Brain microvascular endothelial cell (primary cell): ENCODE results near the gene OR2J2.
"Not testable (repeated sequence)": the region's sequence is repeated elsewhere in the genome, so short reads cannot be mapped to it uniquely, and the experiment has no call there.

Experiments
- DNase-seq: peaks from one replicate; pipeline ENCODE4 v3.0.0-alpha.2; 2020
- H3K27ac ChIP-seq: fragments of 250-450 bp; sonication (Bioruptor Pico); 2 replicates; pipeline ENCODE4 v1.5.1; 2020; ENCODE audit warnings: mild to moderate bottlenecking, moderate library complexity
- H3K27me3 ChIP-seq: fragments of 250-450 bp; sonication (Bioruptor Pico); replicated peaks from 2 replicates; pipeline ENCODE4 v1.5.1; 2020; ENCODE audit warnings: mild to moderate bottlenecking
- H3K36me3 ChIP-seq: fragments of 250-450 bp; sonication (Bioruptor Pico); replicated peaks from 2 replicates; pipeline ENCODE4 v1.5.1; 2020; ENCODE audit warnings: mild to moderate bottlenecking
- H3K4me3 ChIP-seq: 2 replicates; pipeline ENCODE4 v1.5.1; 2011; ENCODE audit warnings: low read depth, mild to moderate bottlenecking, control low read depth, low read length, moderate library complexity
- in situ Hi-C: cut with HindIII; loops from 2 replicates; pipeline ENCODE4 v1.10.0; 2017; ENCODE audit warnings: low sequenced_read_pairs, low pct_ligation_motif_present
- TF ChIP-seq, protein P1 (sequence below): IDR thresholded peaks from 2 replicates; pipeline ENCODE4 v1.5.1; 2011; ENCODE audit warnings: low read depth, mild to moderate bottlenecking, moderate library complexity, low read length, control low read depth, inconsistent platforms; ENCODE audit errors: missing control alignments

Gene OR2J2

DNA sequence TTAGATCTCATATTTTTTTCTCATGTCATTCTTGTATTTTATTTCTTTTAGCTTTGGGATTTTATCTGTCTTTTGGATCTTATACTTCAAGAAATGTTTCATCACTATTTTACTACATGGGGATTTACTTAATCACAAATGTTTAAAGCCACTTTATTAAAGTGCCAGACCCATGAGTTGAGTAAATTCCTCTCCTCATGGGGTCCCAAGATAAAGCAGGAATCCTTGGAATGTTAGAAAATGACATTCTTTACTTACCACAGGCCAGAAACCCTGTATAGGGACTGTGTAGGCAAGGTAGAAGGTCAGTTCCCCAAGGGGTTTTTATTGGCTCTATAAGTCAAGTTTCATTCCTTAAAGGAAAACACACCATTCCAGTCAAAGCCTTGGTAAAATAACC lies 28.4 kb upstream of the OR2J2 start:
- Histone ChIP-seq H3K36me3 (no peaks in the 10 kb centered on the region), H3K27ac (no peak overlapping the region), H3K4me3 (no peak overlapping the region), H3K27me3 (no peaks in the 10 kb centered on the region)
- TF ChIP-seq, protein P1, sequence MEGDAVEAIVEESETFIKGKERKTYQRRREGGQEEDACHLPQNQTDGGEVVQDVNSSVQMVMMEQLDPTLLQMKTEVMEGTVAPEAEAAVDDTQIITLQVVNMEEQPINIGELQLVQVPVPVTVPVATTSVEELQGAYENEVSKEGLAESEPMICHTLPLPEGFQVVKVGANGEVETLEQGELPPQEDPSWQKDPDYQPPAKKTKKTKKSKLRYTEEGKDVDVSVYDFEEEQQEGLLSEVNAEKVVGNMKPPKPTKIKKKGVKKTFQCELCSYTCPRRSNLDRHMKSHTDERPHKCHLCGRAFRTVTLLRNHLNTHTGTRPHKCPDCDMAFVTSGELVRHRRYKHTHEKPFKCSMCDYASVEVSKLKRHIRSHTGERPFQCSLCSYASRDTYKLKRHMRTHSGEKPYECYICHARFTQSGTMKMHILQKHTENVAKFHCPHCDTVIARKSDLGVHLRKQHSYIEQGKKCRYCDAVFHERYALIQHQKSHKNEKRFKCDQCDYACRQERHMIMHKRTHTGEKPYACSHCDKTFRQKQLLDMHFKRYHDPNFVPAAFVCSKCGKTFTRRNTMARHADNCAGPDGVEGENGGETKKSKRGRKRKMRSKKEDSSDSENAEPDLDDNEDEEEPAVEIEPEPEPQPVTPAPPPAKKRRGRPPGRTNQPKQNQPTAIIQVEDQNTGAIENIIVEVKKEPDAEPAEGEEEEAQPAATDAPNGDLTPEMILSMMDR, result no peak
- no peak for DNase-seq
- in situ Hi-C loops, result no loop called here

DNA sequence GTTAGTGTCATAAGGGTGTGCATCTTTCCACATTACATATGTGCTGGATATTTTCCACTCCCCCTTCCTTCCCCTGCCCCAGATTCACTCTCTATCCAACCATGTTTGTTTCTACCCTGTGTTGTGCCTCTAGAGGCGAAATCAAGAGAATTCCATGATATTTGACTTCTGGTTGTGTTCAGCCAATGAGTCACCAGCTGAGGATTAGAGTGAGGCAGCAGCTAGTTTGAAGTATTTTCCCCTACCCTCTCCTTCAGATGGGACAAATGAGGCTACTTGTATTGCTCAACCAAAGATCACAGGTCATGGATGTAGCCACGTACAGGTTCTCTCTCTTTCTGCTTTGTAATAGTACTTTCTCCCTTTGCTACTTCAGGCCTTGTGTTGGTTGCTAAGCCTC lies 24.5 kb upstream of the OR2J2 start:
- DNase-seq, result no peak
- in situ Hi-C loops, result no loop called here

DNA sequence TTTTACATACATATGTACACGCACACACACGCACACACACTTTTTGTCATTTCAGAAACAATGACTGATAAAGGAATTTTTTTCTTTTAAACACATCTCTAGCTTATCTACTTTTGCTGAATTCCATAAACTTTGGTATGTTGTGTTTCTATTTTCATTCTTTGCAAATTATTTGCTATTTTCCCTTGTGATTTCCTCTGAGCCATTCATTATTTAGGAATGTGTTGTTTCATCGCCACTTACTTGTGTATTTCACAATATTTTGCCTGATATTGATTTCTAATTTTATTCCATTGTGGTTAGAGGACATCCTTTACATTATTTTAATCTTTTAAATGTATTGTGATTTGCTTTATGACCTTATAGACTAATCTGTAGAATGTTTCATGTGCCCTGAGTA lies 23.6 kb upstream of the OR2J2 start:
- Histone ChIP-seq H3K4me3 (no peak overlapping the region), H3K27me3 (no peaks in the 10 kb centered on the region), H3K27ac (no peak overlapping the region), H3K36me3 (no peaks in the 10 kb centered on the region)
- no peak for DNase-seq
- in situ Hi-C loops, result no loop called here
- TF ChIP-seq, protein P1, result no peak

More for the DNA sequence above, 24.5 kb upstream of the OR2J2 start:
- no peaks in the 10 kb centered on the region for H3K27me3 ChIP-seq
- no peak overlapping the region for H3K27ac ChIP-seq
- TF ChIP-seq, protein P1, result no peak
- no peaks in the 10 kb centered on the region for H3K36me3 ChIP-seq
- no peak overlapping the region for H3K4me3 ChIP-seq

DNA sequence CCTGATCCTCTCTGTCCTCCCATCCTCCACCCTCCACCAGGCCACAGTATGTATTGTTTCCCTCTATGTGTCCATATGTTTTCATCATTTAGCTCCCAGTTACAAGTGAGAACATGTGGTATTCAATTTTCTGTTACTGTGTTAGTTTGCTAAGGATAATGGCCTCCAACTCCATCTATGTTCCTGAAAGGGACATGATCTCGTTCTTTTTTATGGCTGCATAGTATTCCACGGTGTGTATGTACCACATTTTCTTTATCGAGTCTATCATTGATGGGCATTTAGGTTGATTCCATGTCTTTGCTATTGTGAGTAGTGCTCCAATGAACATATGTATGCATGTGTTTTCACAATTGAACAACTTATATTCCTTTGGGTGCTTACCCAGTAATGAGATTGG lies 21.3 kb upstream of the OR2J2 start:
- H3K36me3 ChIP-seq, H3K27ac ChIP-seq, H3K27me3 ChIP-seq, in situ Hi-C loops, H3K4me3 ChIP-seq, DNase-seq: not testable (repeated sequence)

DNA sequence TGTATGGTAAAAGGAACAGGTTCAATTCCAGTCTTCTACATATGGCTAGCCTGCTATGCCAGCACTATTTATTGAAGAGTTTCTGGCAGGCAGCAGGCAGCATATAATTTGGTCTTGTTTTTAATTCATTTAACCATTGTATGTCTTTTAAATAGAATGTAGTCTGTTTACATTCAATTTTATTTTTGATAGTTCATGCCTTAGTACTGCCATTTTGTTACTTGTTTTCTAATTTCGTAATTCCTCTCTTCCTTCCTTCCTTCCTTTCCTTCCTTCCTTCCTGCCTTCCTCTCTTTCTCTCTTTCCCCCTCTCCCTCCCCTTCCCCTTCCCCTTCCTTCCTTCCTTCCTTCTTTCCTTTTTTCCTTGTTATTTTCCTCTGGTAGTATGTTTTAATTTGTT lies 17.6 kb upstream of the OR2J2 start:
- Histone ChIP-seq H3K4me3 (no peak overlapping the region), H3K27ac (no peak overlapping the region), H3K36me3 (no peaks in the 10 kb centered on the region), H3K27me3 (no peaks in the 10 kb centered on the region)
- no peak for DNase-seq
- in situ Hi-C loops, result no loop called here
- TF ChIP-seq, protein P1, result no peak

DNA sequence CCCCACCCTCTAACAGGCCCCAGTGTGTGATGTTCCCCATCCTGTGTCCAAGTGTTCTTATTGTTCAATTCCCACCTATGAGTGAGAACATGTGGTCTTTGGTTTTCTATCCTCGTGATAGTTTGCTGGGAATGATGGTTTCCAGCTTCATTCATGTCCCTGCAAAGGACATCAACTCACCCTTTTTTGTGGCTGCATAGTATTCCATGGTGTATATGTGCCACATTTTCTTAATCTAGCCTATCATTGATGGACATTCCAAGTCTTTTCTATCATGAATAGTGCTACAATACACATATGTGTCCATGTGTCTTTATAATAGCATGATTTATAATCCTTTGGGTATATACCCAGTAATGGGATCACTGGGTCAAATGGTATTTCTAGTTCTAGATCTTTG lies 15.5 kb upstream of the OR2J2 start:
- in situ Hi-C loops, H3K36me3 ChIP-seq, DNase-seq, H3K27me3 ChIP-seq, H3K27ac ChIP-seq, H3K4me3 ChIP-seq: not testable (repeated sequence)

DNA sequence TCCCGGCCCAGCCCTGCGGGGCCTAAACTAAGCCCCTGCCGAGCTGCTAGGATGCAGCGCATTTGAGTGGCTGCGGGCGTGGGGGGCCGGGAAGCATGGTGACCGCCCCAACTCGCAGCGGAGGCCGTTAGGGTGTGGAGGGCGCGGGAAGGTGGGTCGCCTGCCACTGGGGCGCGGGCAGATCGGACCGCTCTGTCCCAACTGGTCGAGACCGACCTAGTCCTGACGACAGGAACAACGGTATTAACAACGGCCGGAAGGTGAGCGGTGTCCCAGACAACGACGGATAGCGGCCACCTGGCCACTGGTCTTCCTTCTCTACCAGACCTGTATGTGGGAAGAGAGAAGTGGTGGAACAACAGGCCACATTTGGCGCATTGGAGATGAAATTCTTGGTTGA lies 10.8 kb upstream of the OR2J2 start:
- H3K4me3 ChIP-seq, in situ Hi-C loops, H3K36me3 ChIP-seq, H3K27ac ChIP-seq, H3K27me3 ChIP-seq, DNase-seq: not testable (repeated sequence)

DNA sequence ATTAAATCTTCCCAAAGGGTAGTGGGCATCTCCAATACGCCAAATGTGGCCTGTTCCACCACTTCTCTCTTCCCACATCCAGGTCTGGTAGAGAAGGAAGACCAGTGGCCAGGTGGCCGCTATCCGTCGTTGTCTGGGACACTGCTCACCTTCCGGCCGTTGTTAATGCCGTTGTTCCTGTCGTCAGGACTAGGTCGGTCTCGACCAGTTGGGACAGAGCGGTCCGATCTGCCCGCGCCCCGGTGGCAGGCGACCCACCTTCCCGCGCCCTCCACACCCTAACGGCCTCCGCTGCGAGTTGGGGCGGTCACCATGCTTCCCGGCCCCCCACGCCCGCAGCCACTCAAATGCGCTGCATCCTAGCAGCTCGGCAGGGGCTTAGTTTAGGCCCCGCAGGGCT lies 5.1 kb upstream of the OR2J2 start:
- in situ Hi-C loops, H3K4me3 ChIP-seq, DNase-seq, H3K27me3 ChIP-seq, H3K36me3 ChIP-seq, H3K27ac ChIP-seq: not testable (repeated sequence)
